B cell (primary cell): ENCODE data around the gene EYS.

ENCODE experiments used
- EZH2 ChIP-seq: IDR thresholded peaks from 2 replicates; pipeline ENCODE4 v1.6.1; 2012; ENCODE audit warnings: borderline replicate concordance, low read depth, mild to moderate bottlenecking, moderate library complexity, low read length; ENCODE audit not compliant: insufficient read depth, poor library complexity, severe bottlenecking
- TF ChIP-seq, protein P1 (sequence below): fragments of 200-600 bp; IDR thresholded peaks from one replicate; pipeline ENCODE4 v1.8.0; 2022; ENCODE audit warnings: antibody characterized with exemption, mild to moderate bottlenecking

DNA sequence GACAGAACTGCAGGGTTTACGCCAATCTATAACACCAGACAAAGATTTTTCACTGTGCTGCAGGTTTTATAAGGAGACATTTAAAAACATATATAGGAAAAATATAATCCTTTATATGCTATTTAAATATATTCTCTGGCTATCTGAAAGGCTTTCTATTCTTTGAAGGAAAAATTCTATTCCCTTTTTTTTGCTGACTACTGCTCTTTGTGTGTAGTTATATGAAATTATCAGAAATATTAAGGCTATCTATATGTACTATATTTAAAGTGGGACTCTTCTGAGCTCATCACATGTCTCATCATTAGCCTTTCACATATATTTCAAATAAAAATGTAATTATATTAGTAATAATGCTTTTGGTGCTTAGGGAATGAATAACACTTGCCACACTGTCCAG is 930.7 kb downstream of the EYS start:
- TF ChIP-seq, protein P1, sequence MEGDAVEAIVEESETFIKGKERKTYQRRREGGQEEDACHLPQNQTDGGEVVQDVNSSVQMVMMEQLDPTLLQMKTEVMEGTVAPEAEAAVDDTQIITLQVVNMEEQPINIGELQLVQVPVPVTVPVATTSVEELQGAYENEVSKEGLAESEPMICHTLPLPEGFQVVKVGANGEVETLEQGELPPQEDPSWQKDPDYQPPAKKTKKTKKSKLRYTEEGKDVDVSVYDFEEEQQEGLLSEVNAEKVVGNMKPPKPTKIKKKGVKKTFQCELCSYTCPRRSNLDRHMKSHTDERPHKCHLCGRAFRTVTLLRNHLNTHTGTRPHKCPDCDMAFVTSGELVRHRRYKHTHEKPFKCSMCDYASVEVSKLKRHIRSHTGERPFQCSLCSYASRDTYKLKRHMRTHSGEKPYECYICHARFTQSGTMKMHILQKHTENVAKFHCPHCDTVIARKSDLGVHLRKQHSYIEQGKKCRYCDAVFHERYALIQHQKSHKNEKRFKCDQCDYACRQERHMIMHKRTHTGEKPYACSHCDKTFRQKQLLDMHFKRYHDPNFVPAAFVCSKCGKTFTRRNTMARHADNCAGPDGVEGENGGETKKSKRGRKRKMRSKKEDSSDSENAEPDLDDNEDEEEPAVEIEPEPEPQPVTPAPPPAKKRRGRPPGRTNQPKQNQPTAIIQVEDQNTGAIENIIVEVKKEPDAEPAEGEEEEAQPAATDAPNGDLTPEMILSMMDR, result no peak
- no peak for TF ChIP-seq EZH2
